Keratinocyte (primary cell): ENCODE data around the gene ACAD10. TPM values are rescaled to one million over a fixed set of nuclear protein-coding genes. Genes with fewer than 3 reads are reported as not detected.
"Not testable (repeated sequence)": the region's sequence is repeated elsewhere in the genome, so short reads cannot be mapped to it uniquely, and the experiment has no call there.

Experiments
- DNase-seq: peaks from one replicate; pipeline ENCODE4 v3.0.0-alpha.2; 2011; ENCODE audit warnings: low read depth, missing footprints, low spot score
- FAIRE-seq: peaks from 2 replicates; lab custom pipeline; 2011; peaks lifted over from hg19 to GRCh38; lab: Jason Lieb, UNC
- H2AFZ ChIP-seq: 2 replicates; pipeline ENCODE4 v1.6.0; 2012; ENCODE audit warnings: low read length, control low read depth, inconsistent platforms; ENCODE audit not compliant: control insufficient read depth
- H3K27ac ChIP-seq: 2 replicates; pipeline ENCODE4 v1.5.1; 2011; ENCODE audit warnings: low read length; ENCODE audit not compliant: control insufficient read depth, insufficient read depth
- H3K27me3 ChIP-seq: 3 replicates; pipeline ENCODE4 v1.6.0; 2011; ENCODE audit warnings: low read length; ENCODE audit not compliant: control insufficient read depth, insufficient read depth; ENCODE audit errors: extremely low read depth
- H3K36me3 ChIP-seq, 2 experiments: 2 replicates in 1 of 2; 3 replicates in 1 of 2; pipeline ENCODE4 v1.5.1; 2011; ENCODE audit warnings: low read length in 2 of 2, mild to moderate bottlenecking in 1 of 2; ENCODE audit not compliant: control insufficient read depth in 2 of 2, insufficient read depth in 2 of 2; ENCODE audit errors: extremely low read depth in 1 of 2
- H3K4me1 ChIP-seq: 3 replicates; pipeline ENCODE4 v1.5.1; 2011; ENCODE audit warnings: low read length; ENCODE audit not compliant: control insufficient read depth, insufficient read depth; ENCODE audit errors: extremely low read depth
- H3K4me2 ChIP-seq: 3 replicates; pipeline ENCODE4 v1.6.0; 2011; ENCODE audit warnings: low read depth, low read length; ENCODE audit not compliant: control insufficient read depth, insufficient read depth; ENCODE audit errors: extremely low read depth
- H3K4me3 ChIP-seq, 3 experiments: fragments of 200-600 bp in 1 of 3; sonication (generic) in 1 of 3; 2 replicates in 2 of 3; 3 replicates in 1 of 3; pipeline ENCODE4 v1.5.1; 2011 to 2016; ENCODE audit warnings: low read length in 3 of 3, mild to moderate bottlenecking in 3 of 3, control low read depth in 2 of 3, inconsistent platforms in 1 of 3, low read depth in 1 of 3, mixed read lengths in 1 of 3, mixed run types in 1 of 3, moderate library complexity in 1 of 3; ENCODE audit not compliant: control insufficient read depth in 2 of 3, insufficient read depth in 2 of 3; ENCODE audit errors: extremely low read depth in 1 of 3
- H3K79me2 ChIP-seq: 2 replicates; pipeline ENCODE4 v1.6.0; 2012; ENCODE audit warnings: low read length; ENCODE audit not compliant: control insufficient read depth, insufficient read depth
- H3K9ac ChIP-seq: 3 replicates; pipeline ENCODE4 v1.6.0; 2011; ENCODE audit warnings: low read length; ENCODE audit not compliant: control insufficient read depth, insufficient read depth; ENCODE audit errors: extremely low read depth
- H3K9me1 ChIP-seq: 3 replicates; pipeline ENCODE4 v1.6.0; 2011; ENCODE audit warnings: low read length; ENCODE audit not compliant: control insufficient read depth, insufficient read depth; ENCODE audit errors: extremely low read depth
- H3K9me3 ChIP-seq: 2 replicates; pipeline ENCODE4 v1.5.1; 2012; ENCODE audit warnings: low read depth, low read length; ENCODE audit not compliant: control insufficient read depth
- H4K20me1 ChIP-seq: 3 replicates; pipeline ENCODE4 v1.6.0; 2011; ENCODE audit warnings: low read length; ENCODE audit not compliant: control insufficient read depth, insufficient read depth; ENCODE audit errors: extremely low read depth
- CTCF ChIP-seq, 3 experiments: IDR thresholded peaks in 1 of 3; conservative IDR thresholded peaks in 1 of 3; optimal IDR thresholded peaks in 1 of 3; 2 replicates in 2 of 3; 3 replicates in 1 of 3; pipeline versions ENCODE3 to v1.5.1; 2011; ENCODE audit warnings: low read length in 3 of 3, mild to moderate bottlenecking in 3 of 3, moderate library complexity in 2 of 3, control low read depth in 1 of 3, inconsistent platforms in 1 of 3; ENCODE audit not compliant: insufficient read depth in 2 of 3; ENCODE audit errors: extremely low read depth in 1 of 3
- EZH2 ChIP-seq: IDR thresholded peaks from one replicate; pipeline ENCODE4 v1.6.1; 2012; ENCODE audit warnings: inconsistent platforms, mild to moderate bottlenecking, low read length, moderate library complexity
- dilution Hi-C: fragments of 300-500 bp; cut with MboI; formaldehyde crosslinking; loops from one replicate; pipeline ENCODE4 v1.7.0; 2020; ENCODE audit warnings: low sequenced_read_pairs; ENCODE audit not compliant: extremely low pct_ligation_motif_present
- polyA plus RNA-seq, 5 experiments: library from polyadenylated mRNA; depleted of rRNA in 3 of 5; stranded (reverse) in 3 of 5; stranded (forward) in 1 of 5; unstranded in 1 of 5; fragments of >200 nt; gene quantifications; 1 replicate in 1 of 5; 2 replicates in 3 of 5; 3 replicates in 1 of 5; pipeline versions ENCODE4 v1.2.1 to v1.2.3, GENCODE V29; 2011 to 2012; ENCODE audit warnings: missing spikeins in 2 of 5, low read depth in 1 of 5, low replicate concordance in 1 of 5

ACAD10 gene
- polyA plus RNA-seq, 1 donor (not counting 4 experiments of a cell fraction or from before 2014, with no cell fraction given) = 13.2 TPM

- no peak overlapping the region for H3K4me2 ChIP-seq
- no peaks in the 10 kb centered on the region for H3K9me3 ChIP-seq
- no peaks in the 10 kb centered on the region for H4K20me1 ChIP-seq
- no peak overlapping the region for H2AFZ ChIP-seq
- H3K27ac ChIP-seq = no peak overlapping the region
- H3K9ac ChIP-seq = no peak overlapping the region
- H3K9me1 ChIP-seq = peaks cover 2% of the 10 kb centered on the region
- TF ChIP-seq CTCF (optimal IDR thresholded peaks at IDR 0.05 in 1 of 3, IDR thresholded peaks at IDR 0.05 in 1 of 3, conservative IDR thresholded peaks at IDR 0.05 in 1 of 3; ENCODE audit: extremely low read depth in 1 of 3, insufficient read depth in 2 of 3, low read length in 3 of 3) (no peak), EZH2 (no peak)
- no peaks in the 10 kb centered on the region for H3K36me3 ChIP-seq
- no peaks in the 10 kb centered on the region for H3K79me2 ChIP-seq
- FAIRE-seq (no peak), DNase-seq (no peak)
- H3K4me3 ChIP-seq = no peak overlapping the region
- dilution Hi-C loops = no loop called here
- no peaks in the 10 kb centered on the region for H3K27me3 ChIP-seq
- peaks cover 20% of the 10 kb centered on the region for H3K4me1 ChIP-seq
Observed at GRCh38 chr12:111761706-111762105, 75.9 kb downstream of the ACAD10 start.

GRCh38 chr12:111763552-111763951 is 77.7 kb downstream of the ACAD10 start:
- H4K20me1 ChIP-seq, FAIRE-seq, H3K36me3 ChIP-seq, DNase-seq, H3K4me3 ChIP-seq, H3K27me3 ChIP-seq, H3K4me2 ChIP-seq, H2AFZ ChIP-seq, H3K79me2 ChIP-seq, dilution Hi-C loops, H3K9me3 ChIP-seq, H3K9me1 ChIP-seq, H3K27ac ChIP-seq, H3K9ac ChIP-seq: not testable (repeated sequence)
- H3K4me1 ChIP-seq = peaks cover 13% of the 10 kb centered on the region

- no peak for FAIRE-seq
- Histone ChIP-seq H3K9me1 (no peaks in the 10 kb centered on the region), H3K9me3 (no peaks in the 10 kb centered on the region), H3K79me2 (no peaks in the 10 kb centered on the region), H3K36me3 (no peaks in the 10 kb centered on the region), H3K4me1 (peaks cover 9% of the 10 kb centered on the region), H4K20me1 (no peaks in the 10 kb centered on the region), H3K9ac (no peak overlapping the region), H3K27ac (no peak overlapping the region), H3K4me3 (no peak overlapping the region), H3K27me3 (no peaks in the 10 kb centered on the region), H3K4me2 (no peak overlapping the region), H2AFZ (no peak overlapping the region)
- no peak for TF ChIP-seq EZH2
- TF ChIP-seq CTCF (optimal IDR thresholded peaks at IDR 0.05 in 1 of 3, IDR thresholded peaks at IDR 0.05 in 1 of 3, conservative IDR thresholded peaks at IDR 0.05 in 1 of 3; ENCODE audit: extremely low read depth in 1 of 3, insufficient read depth in 2 of 3, low read length in 3 of 3) = no peak
- no peak for DNase-seq
- dilution Hi-C loops = no loop called here
Observed at GRCh38 chr12:111764120-111764821, 78.4 kb downstream of the ACAD10 start.
